Neuronal stem cell (in vitro differentiated cells): Measurements from ENCODE around the gene ZNF469.

Source experiments
- DNase-seq: peaks from one replicate; pipeline ENCODE4 v3.0.0-alpha.2; 2013; ENCODE audit warnings: low spot score
- H2AFZ ChIP-seq: one replicate; pipeline ENCODE4 v1.6.1; 2013; ENCODE audit warnings: mild to moderate bottlenecking, low read length, inconsistent platforms
- H2AK5ac ChIP-seq: 2 replicates; pipeline ENCODE4 v1.6.1; 2013; ENCODE audit warnings: low read depth, mild to moderate bottlenecking, inconsistent platforms, low read length, moderate library complexity, mixed read lengths
- H2BK120ac ChIP-seq: 2 replicates; pipeline ENCODE4 v1.6.1; 2013; ENCODE audit warnings: low read depth, mild to moderate bottlenecking, inconsistent platforms, low read length, moderate library complexity, mixed read lengths
- H2BK12ac ChIP-seq: one replicate; pipeline ENCODE4 v1.6.1; 2013; ENCODE audit warnings: low read length, inconsistent platforms
- H2BK15ac ChIP-seq: 2 replicates; pipeline ENCODE4 v1.6.1; 2013; ENCODE audit warnings: mild to moderate bottlenecking, low read length, inconsistent platforms, mixed read lengths
- H2BK5ac ChIP-seq: one replicate; pipeline ENCODE4 v1.6.1; 2013; ENCODE audit warnings: inconsistent platforms, mild to moderate bottlenecking, low read length, moderate library complexity
- H3K14ac ChIP-seq: one replicate; pipeline ENCODE4 v1.6.1; 2013; ENCODE audit warnings: low read length, inconsistent platforms
- H3K18ac ChIP-seq: 2 replicates; pipeline ENCODE4 v1.6.1; 2013; ENCODE audit warnings: low read length, inconsistent platforms
- H3K23ac ChIP-seq: 2 replicates; pipeline ENCODE4 v1.6.1; 2013; ENCODE audit warnings: low read depth, mild to moderate bottlenecking, mixed read lengths, low read length, inconsistent platforms; ENCODE audit not compliant: poor library complexity
- H3K27ac ChIP-seq: replicated peaks from 3 replicates; pipeline ENCODE4 v1.5.1; 2013; ENCODE audit warnings: low read length, inconsistent platforms
- H3K27me3 ChIP-seq, 3 experiments: 2 replicates each; pipeline ENCODE4 v1.6.1; 2013; ENCODE audit warnings: low read length in 3 of 3, mild to moderate bottlenecking in 2 of 3, inconsistent platforms in 1 of 3, low read depth in 1 of 3, mixed read lengths in 1 of 3, moderate library complexity in 1 of 3; ENCODE audit not compliant: control insufficient read depth in 3 of 3, insufficient read depth in 3 of 3
- H3K36me3 ChIP-seq, 2 donors: replicated peaks in 1 of 2; 2 replicates each; pipeline ENCODE4 v1.6.1; 2013; ENCODE audit warnings: low read length in 2 of 2; ENCODE audit not compliant: control insufficient read depth in 2 of 2, insufficient read depth in 2 of 2
- H3K4ac ChIP-seq: 2 replicates; pipeline ENCODE4 v1.6.1; 2013; ENCODE audit warnings: inconsistent platforms, mild to moderate bottlenecking, low read length, moderate library complexity
- H3K4me1 ChIP-seq, 2 donors: 1 replicate in 1 of 2; 2 replicates in 1 of 2; pipeline ENCODE4 v1.6.1; 2013; ENCODE audit warnings: low read length in 2 of 2, low read depth in 1 of 2; ENCODE audit not compliant: control insufficient read depth in 2 of 2, insufficient read depth in 1 of 2
- H3K4me2 ChIP-seq: one replicate; pipeline ENCODE4 v1.6.1; 2013; ENCODE audit warnings: mild to moderate bottlenecking, low read length, inconsistent platforms; ENCODE audit not compliant: insufficient read depth, poor library complexity, severe bottlenecking
- H3K4me3 ChIP-seq, 2 donors: 2 replicates each; pipeline ENCODE4 v1.5.1; 2013; ENCODE audit warnings: low read length in 2 of 2, mild to moderate bottlenecking in 2 of 2, inconsistent platforms in 1 of 2, moderate library complexity in 1 of 2
- H3K79me1 ChIP-seq: one replicate; pipeline ENCODE4 v1.6.1; 2013; ENCODE audit warnings: low read depth, mild to moderate bottlenecking, inconsistent platforms, low read length, moderate library complexity
- H3K9ac ChIP-seq: one replicate; pipeline ENCODE4 v1.6.1; 2013; ENCODE audit warnings: mild to moderate bottlenecking, low read depth, low read length, inconsistent platforms; ENCODE audit not compliant: poor library complexity
- H3K9me3 ChIP-seq, 2 donors: replicated peaks in 1 of 2; 2 replicates each; pipeline versions ENCODE3 to v1.6.1; 2013; ENCODE audit warnings: low read length in 2 of 2, mild to moderate bottlenecking in 2 of 2, inconsistent platforms in 1 of 2, low read depth in 1 of 2, mixed read lengths in 1 of 2, moderate library complexity in 1 of 2; ENCODE audit not compliant: control insufficient read depth in 2 of 2, insufficient read depth in 1 of 2
- H4K8ac ChIP-seq: one replicate; pipeline ENCODE4 v1.6.1; 2013; ENCODE audit warnings: low read depth, mild to moderate bottlenecking, inconsistent platforms, low read length, moderate library complexity
- H4K91ac ChIP-seq: one replicate; pipeline ENCODE4 v1.6.1; 2013; ENCODE audit warnings: low read length, low read depth, mild to moderate bottlenecking, inconsistent platforms; ENCODE audit not compliant: poor library complexity
- WGBS, 2 donors: extraction: QIAGEN DNeasy Blood & Tissue Kit; methylation state at CpG; one replicate each; pipeline ENCODE4 v1.1.7; 2013; ENCODE audit warnings: missing lambda C conversion rate in 2 of 2, mixed read lengths in 1 of 2; ENCODE audit not compliant: insufficient read length in 2 of 2, insufficient replicate concordance in 1 of 2; ENCODE audit errors: extremely low coverage in 2 of 2; 5-methylcytosine and 5-hydroxymethylcytosine counted together

Gene ZNF469

GRCh38 chr16:88376835-88377726, 5.7 kb upstream of the ZNF469 start:
- Histone ChIP-seq H2AFZ (no peak overlapping the region), H4K91ac (no peak overlapping the region), H2BK120ac (peak overlapping the region; percentile 40), H3K18ac (peak overlapping the region; percentile 69), H3K14ac (peak overlapping the region; percentile 87), H3K4me3 (no peak overlapping the region), H2BK15ac (peak overlapping the region; percentile 44), H3K4me1 (peaks cover 4 to 6% of the 10 kb centered on the region in 2 donors), H3K4ac (no peak overlapping the region), H2AK5ac (peak overlapping the region; percentile 72), H3K9ac (peak overlapping the region; percentile 35), H3K27ac (no peak overlapping the region), H3K36me3 (peaks cover 0 to 3% of the 10 kb centered on the region in 2 donors), H3K79me1 (no peaks in the 10 kb centered on the region), H3K23ac (peak overlapping the region; percentile 69), H3K4me2 (no peak overlapping the region), H3K27me3 (peaks cover 0 to 55% (median 18%) of the 10 kb centered on the region in 3 experiments), H2BK12ac (peak overlapping the region; percentile 88), H4K8ac (peak overlapping the region; percentile 26), H2BK5ac (no peak overlapping the region), H3K9me3 (peaks cover 0 to 15% of the 10 kb centered on the region in 2 donors)
- no peak for DNase-seq
- WGBS, 2 donors: no CpG with 5 or more reads among the region's 30 CpGs

DNA sequence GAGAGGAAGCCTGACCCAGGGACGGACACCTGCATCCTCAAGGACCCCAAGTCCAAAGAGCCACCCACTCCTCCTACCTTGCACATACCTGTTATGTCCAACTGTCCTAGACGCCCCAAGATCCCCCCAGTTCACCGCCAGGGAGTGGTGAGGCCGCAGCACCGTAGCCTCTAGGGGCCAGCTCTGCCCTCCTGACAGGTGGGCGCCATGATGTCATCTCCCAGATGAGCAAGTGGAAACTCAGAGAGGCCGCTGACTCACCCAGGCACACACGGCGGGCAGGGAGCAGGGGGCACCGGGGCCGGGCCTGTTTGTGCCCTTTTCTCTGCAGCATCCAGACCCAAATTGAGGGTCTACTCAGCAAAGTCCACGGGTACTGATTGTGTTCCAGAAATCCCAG, 4.8 kb upstream of the ZNF469 start:
- peaks cover 0 to 64% (median 26%) of the 10 kb centered on the region in 3 experiments for H3K27me3 ChIP-seq
- H3K9ac ChIP-seq: no peak overlapping the region
- no peak for DNase-seq
- no peak overlapping the region for H3K4me3 ChIP-seq
- H2BK5ac ChIP-seq: no peak overlapping the region
- peaks cover 6% of the 10 kb centered on the region in 2 donors for H3K4me1 ChIP-seq
- no peak overlapping the region for H2AK5ac ChIP-seq
- H3K36me3 ChIP-seq: peaks cover 0 to 3% of the 10 kb centered on the region in 2 donors
- peaks cover 0 to 12% of the 10 kb centered on the region in 2 donors for H3K9me3 ChIP-seq
- H3K14ac ChIP-seq: peak overlapping the region; percentile 31
- H3K4me2 ChIP-seq: no peak overlapping the region
- H2BK12ac ChIP-seq: no peak overlapping the region
- H4K91ac ChIP-seq: no peak overlapping the region
- no peak overlapping the region for H2AFZ ChIP-seq
- H3K23ac ChIP-seq: no peak overlapping the region
- H2BK120ac ChIP-seq: no peak overlapping the region
- H4K8ac ChIP-seq: no peak overlapping the region
- H3K27ac ChIP-seq: no peak overlapping the region
- no peak overlapping the region for H3K4ac ChIP-seq
- H3K79me1 ChIP-seq: no peaks in the 10 kb centered on the region
- no CpG with 5 or more reads among the region's 12 CpGs for WGBS, 2 donors
- H3K18ac ChIP-seq: peak overlapping the region; percentile 12
- peak overlapping the region; percentile 46 for H2BK15ac ChIP-seq

- H2AFZ ChIP-seq: no peak overlapping the region
- peaks cover 0 to 3% of the 10 kb centered on the region in 2 donors for H3K36me3 ChIP-seq
- no peak overlapping the region for H3K14ac ChIP-seq
- H3K4me1 ChIP-seq: peaks cover 6% of the 10 kb centered on the region in 2 donors
- H2AK5ac ChIP-seq: peak overlapping the region; percentile 34
- WGBS, 2 donors: no CpG with 5 or more reads among the region's 12 CpGs
- no peak overlapping the region for H2BK120ac ChIP-seq
- H3K79me1 ChIP-seq: no peaks in the 10 kb centered on the region
- no peak overlapping the region for H3K18ac ChIP-seq
- no peak overlapping the region for H3K23ac ChIP-seq
- no peak overlapping the region for H2BK5ac ChIP-seq
- H4K8ac ChIP-seq: no peak overlapping the region
- no peak for DNase-seq
- no peak overlapping the region for H4K91ac ChIP-seq
- peaks cover 0 to 10% of the 10 kb centered on the region in 2 donors for H3K9me3 ChIP-seq
- H3K4me2 ChIP-seq: no peak overlapping the region
- no peak overlapping the region for H3K4ac ChIP-seq
- H3K27ac ChIP-seq: no peak overlapping the region
- H2BK15ac ChIP-seq: peak overlapping the region; percentile 46
- no peak overlapping the region for H2BK12ac ChIP-seq
- H3K4me3 ChIP-seq: no peak overlapping the region
- peaks cover 2 to 66% (median 31%) of the 10 kb centered on the region in 3 experiments for H3K27me3 ChIP-seq
- no peak overlapping the region for H3K9ac ChIP-seq
These were observed 4.4 kb upstream of the ZNF469 start for GRCh38 chr16:88378401-88378800.
